Measurements from ENCODE around the gene ADAMTSL1. TPM values are rescaled to one million over a fixed set of nuclear protein-coding genes. Genes with fewer than 3 reads are reported as not detected.
A peak's percentile ranks its signal among the peaks of the same experiment; 100 is the strongest.

The ADAMTSL1 gene
- polyA plus RNA-seq, 1 experiment: 17.2 TPM

DNA sequence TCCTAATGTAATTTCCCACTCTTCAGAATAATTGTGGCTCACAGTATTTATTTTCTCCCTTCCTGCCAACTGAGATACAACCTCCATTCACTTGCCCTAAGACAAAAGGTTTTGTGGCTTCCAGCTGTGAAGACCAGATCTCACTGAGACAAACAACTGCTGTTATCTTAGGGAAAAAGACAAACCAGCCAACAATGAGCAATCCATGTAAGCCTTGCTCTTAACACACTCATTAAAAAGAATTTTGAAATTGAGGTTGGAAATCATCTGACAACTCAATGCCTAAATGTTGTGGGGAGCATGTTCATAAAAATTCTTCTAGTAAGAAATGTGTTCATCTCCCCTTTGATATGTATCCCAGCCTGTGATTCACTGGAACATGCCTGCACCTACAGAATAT is 132.9 kb downstream of the ADAMTSL1 start:
- CTCF ChIA-PET: no interaction called here

DNA sequence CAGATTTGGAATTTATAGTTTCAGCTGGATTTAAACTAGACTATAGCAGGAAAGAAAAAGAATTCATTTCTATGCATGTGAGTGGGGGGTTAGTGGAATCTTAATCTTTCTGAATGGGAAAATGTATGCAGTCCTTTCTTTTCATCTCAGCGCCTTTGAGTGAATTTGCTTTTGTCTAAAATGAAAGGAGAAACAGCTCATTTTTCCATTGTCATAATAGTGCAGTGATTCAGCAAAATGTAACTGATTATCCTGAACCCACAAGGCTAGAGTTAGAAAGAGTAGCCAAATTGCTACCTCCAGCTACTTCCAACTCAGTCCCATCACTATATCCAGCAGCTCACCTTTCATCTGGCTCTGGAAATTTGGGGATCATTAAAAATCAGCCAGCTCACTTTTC is 134.4 kb downstream of the ADAMTSL1 start:
- POLR2A ChIA-PET: no interaction called here
- no peak overlapping the region for H3K4me3 ChIP-seq (ENCODE audit: low read depth, low read length)
- CTCF ChIA-PET: no interaction called here
- DNase-seq (ENCODE audit: low read depth): no peak
- TF ChIP-seq, protein P1, sequence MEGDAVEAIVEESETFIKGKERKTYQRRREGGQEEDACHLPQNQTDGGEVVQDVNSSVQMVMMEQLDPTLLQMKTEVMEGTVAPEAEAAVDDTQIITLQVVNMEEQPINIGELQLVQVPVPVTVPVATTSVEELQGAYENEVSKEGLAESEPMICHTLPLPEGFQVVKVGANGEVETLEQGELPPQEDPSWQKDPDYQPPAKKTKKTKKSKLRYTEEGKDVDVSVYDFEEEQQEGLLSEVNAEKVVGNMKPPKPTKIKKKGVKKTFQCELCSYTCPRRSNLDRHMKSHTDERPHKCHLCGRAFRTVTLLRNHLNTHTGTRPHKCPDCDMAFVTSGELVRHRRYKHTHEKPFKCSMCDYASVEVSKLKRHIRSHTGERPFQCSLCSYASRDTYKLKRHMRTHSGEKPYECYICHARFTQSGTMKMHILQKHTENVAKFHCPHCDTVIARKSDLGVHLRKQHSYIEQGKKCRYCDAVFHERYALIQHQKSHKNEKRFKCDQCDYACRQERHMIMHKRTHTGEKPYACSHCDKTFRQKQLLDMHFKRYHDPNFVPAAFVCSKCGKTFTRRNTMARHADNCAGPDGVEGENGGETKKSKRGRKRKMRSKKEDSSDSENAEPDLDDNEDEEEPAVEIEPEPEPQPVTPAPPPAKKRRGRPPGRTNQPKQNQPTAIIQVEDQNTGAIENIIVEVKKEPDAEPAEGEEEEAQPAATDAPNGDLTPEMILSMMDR (IDR thresholded peaks at IDR 0.05; ENCODE audit: insufficient read depth, low read depth, low read length): no peak
- H3K36me3 ChIP-seq (ENCODE audit: control insufficient read depth, insufficient read depth, low read length): no peaks in the 10 kb centered on the region
- no peaks in the 10 kb centered on the region for H3K27me3 ChIP-seq (ENCODE audit: control insufficient read depth, insufficient read depth, low read length)

More for the DNA sequence above, 132.9 kb downstream of the ADAMTSL1 start:
- TF ChIP-seq, protein P1 (IDR thresholded peaks at IDR 0.05; ENCODE audit: insufficient read depth, low read depth, low read length): no peak
- DNase-seq (ENCODE audit: low read depth): peak; percentile 26
- Histone ChIP-seq H3K4me3 (ENCODE audit: low read depth, low read length) (no peak overlapping the region), H3K27me3 (ENCODE audit: control insufficient read depth, insufficient read depth, low read length) (no peaks in the 10 kb centered on the region), H3K36me3 (ENCODE audit: control insufficient read depth, insufficient read depth, low read length) (no peaks in the 10 kb centered on the region)
- POLR2A ChIA-PET: no interaction called here

DNA sequence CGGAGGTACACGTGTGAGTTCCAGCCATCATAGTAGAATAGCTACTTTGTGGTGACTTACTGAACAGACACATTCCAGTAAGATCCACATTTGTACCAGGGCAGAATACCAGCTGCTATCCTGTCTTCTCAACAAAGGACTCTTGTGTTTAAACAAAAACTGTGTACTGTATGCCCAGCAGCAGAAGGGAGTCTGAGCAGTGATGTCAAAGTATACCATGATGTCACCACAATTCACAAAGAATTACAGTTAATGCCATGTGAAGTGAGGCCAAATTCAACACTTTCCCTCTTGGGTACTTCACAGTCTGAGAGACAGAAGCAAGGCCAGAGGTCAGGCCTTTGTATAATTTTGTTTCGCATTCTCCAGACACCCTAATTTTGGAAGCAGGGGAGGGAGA is 137.0 kb downstream of the ADAMTSL1 start:
- ChIA-PET POLR2A (no interaction called here), CTCF (no interaction called here)
- DNase-seq (ENCODE audit: low read depth): no peak
- TF ChIP-seq, protein P1 (IDR thresholded peaks at IDR 0.05; ENCODE audit: insufficient read depth, low read depth, low read length): no peak
- Histone ChIP-seq H3K27me3 (ENCODE audit: control insufficient read depth, insufficient read depth, low read length) (no peaks in the 10 kb centered on the region), H3K4me3 (ENCODE audit: low read depth, low read length) (no peak overlapping the region), H3K36me3 (ENCODE audit: control insufficient read depth, insufficient read depth, low read length) (no peaks in the 10 kb centered on the region)

DNA sequence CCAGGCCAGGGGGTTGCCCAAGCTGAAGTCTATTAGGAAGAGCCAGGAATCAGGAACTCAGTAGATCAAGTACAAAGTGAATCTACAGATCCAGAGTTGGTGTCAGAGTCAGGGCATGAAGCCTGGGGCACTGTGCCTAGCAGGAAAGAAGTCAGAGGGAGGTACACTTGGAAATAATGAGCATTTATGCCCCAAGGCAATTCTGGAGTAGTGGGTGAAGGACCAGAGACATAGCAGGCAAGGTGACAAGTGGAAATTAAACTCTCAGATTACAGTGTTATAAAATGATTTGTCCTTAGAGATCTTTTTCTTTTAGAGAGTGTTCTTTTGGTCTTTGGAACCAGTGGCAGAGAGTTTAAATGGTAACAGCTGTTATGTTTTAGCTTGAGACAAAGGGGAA is 138.0 kb downstream of the ADAMTSL1 start:
- no peak for DNase-seq (ENCODE audit: low read depth)
- CTCF ChIA-PET: no interaction called here
- no peak overlapping the region for H3K4me3 ChIP-seq (ENCODE audit: low read depth, low read length)
- no peaks in the 10 kb centered on the region for H3K36me3 ChIP-seq (ENCODE audit: control insufficient read depth, insufficient read depth, low read length)
- TF ChIP-seq, protein P1 (IDR thresholded peaks at IDR 0.05; ENCODE audit: insufficient read depth, low read depth, low read length): no peak
- no peaks in the 10 kb centered on the region for H3K27me3 ChIP-seq (ENCODE audit: control insufficient read depth, insufficient read depth, low read length)
- POLR2A ChIA-PET: no interaction called here

DNA sequence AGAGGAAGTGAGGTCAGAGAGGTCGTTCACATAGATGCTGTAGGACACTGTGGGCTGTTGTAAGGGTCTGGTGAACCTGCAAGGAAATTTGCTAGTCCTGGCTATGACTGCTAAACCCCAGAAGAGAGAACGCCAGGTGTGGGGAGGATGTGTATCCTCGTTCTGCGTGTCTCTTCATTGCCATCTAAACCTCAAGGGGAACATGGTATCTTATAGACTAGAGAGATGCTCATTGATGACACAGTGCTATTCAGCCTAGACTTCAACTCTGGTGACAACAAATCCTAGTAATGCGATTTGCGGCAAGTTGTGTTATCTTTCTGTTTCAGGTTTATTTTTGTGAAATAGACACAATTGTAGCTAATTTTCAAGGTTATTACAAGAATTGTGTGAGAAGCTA is 140.2 kb downstream of the ADAMTSL1 start:
- TF ChIP-seq, protein P1 (IDR thresholded peaks at IDR 0.05; ENCODE audit: insufficient read depth, low read depth, low read length): no peak
- H3K4me3 ChIP-seq (ENCODE audit: low read depth, low read length): no peak overlapping the region
- H3K36me3 ChIP-seq (ENCODE audit: control insufficient read depth, insufficient read depth, low read length): no peaks in the 10 kb centered on the region
- H3K27me3 ChIP-seq (ENCODE audit: control insufficient read depth, insufficient read depth, low read length): no peaks in the 10 kb centered on the region
- DNase-seq (ENCODE audit: low read depth): no peak
- ChIA-PET POLR2A (no interaction called here), CTCF (no interaction called here)
